Measurements from ENCODE around the gene P3R3URF. TPM values are rescaled to one million over a fixed set of nuclear protein-coding genes. Genes with fewer than 3 reads are reported as not detected.

P3R3URF gene
- total RNA-seq, 1 experiment from 2014 or later: not detected

DNA sequence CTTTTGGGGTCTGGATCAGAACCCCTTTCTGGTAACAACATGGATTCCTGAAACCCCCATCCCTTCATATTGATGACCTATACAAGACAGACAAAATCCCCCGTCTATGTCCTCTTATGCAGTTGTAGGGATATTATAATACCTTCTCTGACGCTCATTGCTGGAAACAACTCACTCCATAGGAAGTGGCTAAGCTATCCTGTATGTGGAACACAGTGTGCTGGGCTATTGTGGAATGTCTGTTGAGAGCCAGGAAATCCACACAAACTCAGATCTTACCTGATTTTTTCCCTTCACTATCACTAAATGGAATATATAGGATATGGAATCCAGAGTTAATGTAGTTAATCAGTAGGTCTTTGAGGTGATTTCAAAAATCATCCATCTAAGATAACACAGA, 26.2 kb downstream of the P3R3URF start:
- in situ Hi-C loops (cut with HindIII; ENCODE audit: low sequenced_read_pairs): no loop called here
- DNase-seq (ENCODE audit: low spot score): no peak

DNA sequence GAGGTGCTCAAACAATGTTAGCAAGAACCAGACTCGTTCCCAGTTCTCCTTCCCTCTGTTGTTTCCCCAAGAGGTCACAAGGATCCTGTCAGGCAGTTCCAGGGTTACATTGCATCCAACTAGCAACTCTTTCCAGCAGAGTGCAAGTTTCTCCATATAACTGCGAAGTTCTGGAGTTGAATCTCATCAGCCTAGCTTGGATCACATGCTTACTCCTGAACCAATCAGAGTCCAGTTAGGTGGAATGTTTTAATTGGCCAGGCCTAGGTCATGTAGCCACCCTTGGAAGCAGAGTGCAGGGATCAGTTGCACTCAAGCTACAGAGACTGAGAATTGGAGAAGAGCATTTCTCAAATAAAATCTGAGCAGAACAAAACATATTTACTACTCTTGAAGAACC, 28.0 kb downstream of the P3R3URF start:
- DNase-seq (ENCODE audit: low spot score): no peak
- in situ Hi-C loops (cut with HindIII; ENCODE audit: low sequenced_read_pairs): no loop called here

DNA sequence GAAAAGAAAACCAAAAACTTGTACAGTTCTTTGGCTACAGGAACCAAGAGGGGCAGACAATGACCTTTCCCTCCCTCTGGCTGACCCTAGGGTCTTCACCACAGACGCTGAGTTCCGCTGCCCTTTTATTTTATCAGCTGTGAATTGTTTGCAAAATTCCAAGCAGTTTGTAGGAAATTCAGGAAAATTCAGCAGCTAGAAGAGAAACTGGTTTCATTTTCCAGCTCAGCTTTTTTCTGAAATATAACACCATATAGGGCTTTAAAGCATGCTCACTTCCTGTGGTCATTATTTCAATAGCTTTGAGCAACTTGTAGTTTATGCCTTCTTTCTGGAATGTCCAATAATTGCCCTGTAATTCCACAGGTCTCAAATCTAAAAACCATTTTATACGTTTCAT, 38.4 kb downstream of the P3R3URF start:
- DNase-seq (ENCODE audit: low spot score): no peak
- in situ Hi-C loops (cut with HindIII; ENCODE audit: low sequenced_read_pairs): no loop called here

DNA sequence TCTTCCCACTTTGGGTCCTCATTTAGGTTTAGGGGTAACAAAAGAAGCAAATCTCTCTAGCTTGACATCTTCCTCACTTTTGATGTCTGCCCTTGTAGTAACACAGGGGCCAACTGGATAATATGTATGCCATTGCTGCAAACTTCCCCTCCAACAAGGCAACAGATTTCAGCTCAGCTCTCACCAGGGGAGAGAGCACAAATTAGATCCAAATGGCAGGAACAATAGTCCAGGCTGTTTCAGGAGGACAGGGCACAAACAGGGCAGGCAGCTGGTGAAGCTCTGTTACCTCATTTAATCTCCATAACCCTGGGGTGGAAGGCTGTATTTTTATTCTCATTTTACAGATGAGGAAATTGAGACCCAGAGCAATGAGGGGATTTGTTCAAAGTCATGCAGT, 39.6 kb downstream of the P3R3URF start:
- in situ Hi-C loops (cut with HindIII; ENCODE audit: low sequenced_read_pairs): no loop called here
- DNase-seq (ENCODE audit: low spot score): peak; percentile 96

DNA sequence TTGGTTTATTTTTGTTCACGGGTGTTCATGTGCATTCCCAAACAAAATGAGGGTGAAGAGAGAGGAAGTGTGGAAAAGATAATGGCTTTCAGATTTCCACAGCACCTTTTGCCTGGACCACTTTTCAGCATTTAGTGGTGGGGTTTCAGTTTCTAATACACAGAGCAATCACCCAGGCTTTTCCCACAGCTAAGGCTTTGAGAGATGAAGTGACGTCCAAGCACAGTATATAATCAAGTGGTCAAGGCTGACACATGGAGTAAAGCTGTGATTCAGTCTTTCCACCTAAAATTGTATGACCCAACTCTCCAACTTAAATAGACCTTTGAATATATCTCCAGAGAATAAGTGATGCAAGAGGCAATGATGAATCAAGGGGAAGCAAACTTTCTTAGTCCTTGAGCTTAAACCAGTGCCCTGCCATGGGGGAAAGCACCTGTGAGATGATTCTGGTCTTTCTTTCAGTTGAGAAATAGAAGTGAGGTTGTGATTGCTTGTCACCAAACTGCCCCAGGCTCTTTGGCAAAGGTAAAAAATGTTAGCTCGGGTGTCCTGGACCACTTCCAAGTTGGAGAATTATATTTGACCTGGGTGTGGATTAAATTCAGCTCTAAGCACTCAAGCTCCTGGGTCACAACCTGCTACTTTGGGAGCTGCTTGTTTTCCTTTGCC, 41.5 kb downstream of the P3R3URF start:
- in situ Hi-C loops (cut with HindIII; ENCODE audit: low sequenced_read_pairs): no loop called here

DNA sequence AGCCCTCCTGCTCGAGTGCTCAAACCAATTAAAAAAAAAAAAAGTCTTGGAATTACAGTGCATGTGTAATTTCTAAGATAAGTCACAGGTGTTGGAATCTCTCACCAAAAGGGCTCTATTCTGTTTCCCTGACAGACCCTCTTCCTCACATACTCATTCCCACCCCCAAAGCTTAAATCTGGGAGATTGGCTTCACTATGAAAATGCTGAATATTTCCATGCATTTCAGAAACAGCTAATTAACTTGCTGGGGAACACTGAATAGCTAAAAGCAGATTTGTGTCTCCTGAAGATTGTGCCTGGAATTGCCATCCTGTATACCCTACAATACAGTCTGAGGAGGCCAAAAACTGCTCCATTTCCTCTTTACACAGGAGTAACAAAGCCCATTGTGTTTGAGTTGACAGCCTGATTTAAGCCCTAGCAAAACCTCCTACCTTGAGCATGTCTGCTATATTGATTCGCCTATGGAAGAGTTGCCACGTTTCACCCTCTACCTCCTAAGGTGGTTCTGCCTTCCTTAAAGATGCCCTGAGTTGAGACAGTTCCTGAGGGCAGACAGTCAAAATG, 42.4 kb downstream of the P3R3URF start:
- in situ Hi-C loops (cut with HindIII; ENCODE audit: low sequenced_read_pairs): no loop called here

More for the DNA sequence above, 41.5 kb downstream of the P3R3URF start:
- DNase-seq (ENCODE audit: low spot score): peak; percentile 89

DNA sequence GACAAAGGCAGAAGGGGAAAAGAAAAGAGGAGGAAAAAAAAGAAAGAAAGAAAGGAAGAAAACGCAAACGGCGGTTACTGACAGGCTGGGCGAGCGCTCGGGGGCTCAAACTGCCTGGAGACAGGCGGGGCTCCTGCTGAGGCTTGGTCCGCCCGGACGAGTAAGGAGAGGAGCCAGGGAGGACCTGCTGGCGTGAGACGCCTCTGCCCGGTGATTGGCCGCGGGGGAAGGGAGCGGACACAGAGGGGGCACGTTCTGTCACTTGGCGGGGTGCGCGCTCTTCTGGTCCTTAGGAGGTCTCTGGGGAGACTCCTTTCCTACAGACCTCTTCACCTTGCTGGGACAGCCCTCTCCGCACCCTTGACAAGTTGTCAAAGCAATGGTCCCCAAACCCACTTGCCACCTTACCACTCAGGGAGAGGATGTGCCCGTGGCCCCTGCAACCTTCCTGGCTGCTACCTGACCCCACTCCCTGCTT, 43.1 kb downstream of the P3R3URF start:
- no peak for DNase-seq (ENCODE audit: low spot score)
- in situ Hi-C loops (cut with HindIII; ENCODE audit: low sequenced_read_pairs): no loop called here

More for the DNA sequence above, 42.4 kb downstream of the P3R3URF start:
- DNase-seq (ENCODE audit: low spot score): no peak

DNA sequence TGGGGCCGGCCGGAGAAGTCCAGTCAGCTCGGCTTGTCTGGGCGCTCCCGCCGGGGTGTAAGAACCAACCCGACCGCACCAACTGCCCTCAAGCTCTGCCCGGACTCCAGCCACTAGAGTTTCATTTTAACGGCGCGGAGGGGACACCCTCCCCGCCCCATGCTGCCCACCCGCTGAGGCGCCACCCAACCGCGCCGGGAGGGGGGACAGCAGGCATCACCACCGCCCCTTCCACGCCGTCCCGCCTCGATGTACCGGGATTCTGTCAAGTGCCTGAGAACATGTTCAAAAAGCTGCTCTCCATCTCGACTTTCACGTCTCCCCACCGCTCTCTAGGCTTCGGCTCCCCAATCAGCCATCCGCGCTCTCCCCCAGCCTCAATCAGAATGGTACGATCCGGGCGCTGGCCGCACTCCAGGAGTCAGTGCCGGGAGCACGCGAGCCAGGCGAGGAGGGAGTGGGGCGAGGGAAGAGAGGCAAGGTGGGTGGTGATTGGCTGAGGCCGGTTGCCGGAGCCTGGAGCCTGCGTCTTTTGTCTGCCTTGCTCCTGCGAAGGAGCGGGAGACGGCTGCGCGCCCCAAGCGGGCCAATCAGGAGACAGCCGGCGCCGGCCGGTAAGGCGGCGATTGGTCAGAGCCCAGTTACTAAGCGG, 43.6 kb downstream of the P3R3URF start, which contains the start of gene PIK3R3:
Gene PIK3R3, minus strand, starts transcription at position 101 of the 652 bp plus-strand sequence. CDS start 677 bp downstream, outside the sequence.
- peak; percentile 99 for DNase-seq (ENCODE audit: low spot score)
- in situ Hi-C loops (cut with HindIII; ENCODE audit: low sequenced_read_pairs): no loop called here

DNA sequence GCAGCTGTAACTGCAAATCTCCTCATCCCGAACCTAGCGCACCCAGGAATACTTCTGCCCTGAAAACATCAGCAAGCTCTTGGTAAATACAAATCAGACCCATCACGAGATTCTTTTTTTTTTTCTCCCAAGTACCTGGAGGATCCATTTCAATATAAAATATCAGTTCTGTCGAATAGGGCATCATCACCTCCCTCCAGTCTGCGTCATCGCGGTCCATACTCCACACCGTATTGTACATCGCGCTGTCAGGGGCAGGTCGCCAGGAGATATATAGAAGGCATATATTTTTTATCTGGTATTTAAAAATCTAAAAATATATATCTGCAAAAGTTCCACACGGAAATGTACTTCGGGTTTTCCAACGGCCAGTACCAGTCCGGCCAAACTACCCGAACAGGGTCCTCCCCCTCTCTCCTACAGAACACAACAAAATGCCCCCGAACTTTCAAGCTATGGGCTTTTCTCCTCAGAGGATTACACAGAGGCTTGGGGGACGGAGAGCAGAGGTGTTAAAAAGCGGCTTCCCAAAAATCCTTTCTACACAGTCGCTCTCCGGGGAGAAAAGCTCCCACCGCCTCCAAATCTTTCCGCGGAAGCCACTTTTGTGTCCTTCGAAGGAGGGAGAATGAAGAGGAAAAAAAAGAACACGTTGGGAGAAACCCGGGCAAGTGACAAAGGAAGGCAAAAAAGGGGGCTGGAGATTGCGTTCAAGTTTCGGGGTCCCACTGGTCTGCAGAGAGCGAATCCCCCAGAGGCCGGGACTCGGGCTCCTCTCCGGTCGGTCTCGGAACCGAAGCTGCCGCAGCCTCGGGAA, 44.4 kb downstream of the P3R3URF start:
- in situ Hi-C loops (cut with HindIII; ENCODE audit: low sequenced_read_pairs): no loop called here
- peak; percentile 53 for DNase-seq (ENCODE audit: low spot score)

DNA sequence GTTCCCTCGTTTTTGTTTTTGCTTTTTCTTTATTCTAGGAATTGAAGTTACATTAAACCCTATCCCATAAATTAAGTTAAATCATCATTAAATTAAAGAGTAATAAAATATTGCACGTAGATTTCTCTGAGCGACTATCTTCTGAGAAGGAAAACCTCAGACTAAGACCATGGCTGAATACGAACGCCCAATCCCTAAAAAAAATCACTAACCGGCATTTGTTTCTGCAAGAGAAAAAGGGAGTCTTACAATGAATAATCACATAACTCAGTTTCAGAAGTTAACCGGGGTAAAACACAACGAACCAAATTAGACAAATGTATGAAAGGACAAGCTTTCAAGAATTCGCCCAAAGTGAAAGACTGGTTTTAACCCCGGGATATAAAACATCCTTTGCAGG, 45.2 kb downstream of the P3R3URF start:
- DNase-seq (ENCODE audit: low spot score): peak; percentile 66
- in situ Hi-C loops (cut with HindIII; ENCODE audit: low sequenced_read_pairs): no loop called here

DNA sequence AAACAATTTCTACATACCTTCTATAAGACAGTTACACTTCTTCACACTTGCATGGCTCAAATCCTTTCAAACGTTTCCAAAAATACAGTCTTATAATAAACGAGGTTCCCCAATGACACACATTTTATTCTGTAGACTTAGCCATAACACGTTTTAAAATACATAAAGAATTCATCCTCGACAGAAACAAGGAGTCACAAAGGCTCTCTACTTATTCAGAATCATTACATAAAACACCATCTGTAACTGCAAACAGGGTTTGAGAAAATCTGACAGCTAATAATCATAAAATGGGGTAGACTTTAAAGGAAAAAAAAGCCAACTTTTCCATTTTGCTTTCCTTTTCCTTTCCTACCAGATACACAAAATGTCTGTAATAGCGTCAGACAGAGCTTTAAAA, 45.7 kb downstream of the P3R3URF start:
- no peak for DNase-seq (ENCODE audit: low spot score)

DNA sequence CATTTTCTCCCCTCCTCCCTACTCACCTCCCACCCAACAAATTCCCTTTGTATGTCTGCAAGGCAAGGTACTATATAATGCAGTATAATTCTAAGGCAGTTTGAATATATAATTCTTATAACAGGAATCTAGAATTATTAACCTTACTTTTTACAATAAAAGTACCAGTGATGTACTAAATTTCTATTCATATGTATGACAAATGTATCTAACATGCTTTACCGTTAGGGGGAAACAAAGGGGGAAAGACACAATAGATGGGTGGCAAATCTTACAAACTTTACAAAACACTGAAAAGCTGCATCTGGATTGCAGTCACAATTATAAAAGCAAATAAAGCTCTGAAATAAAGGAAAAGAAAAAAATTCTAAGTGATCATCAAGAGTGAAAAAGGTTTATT, 46.2 kb downstream of the P3R3URF start:
- in situ Hi-C loops (cut with HindIII; ENCODE audit: low sequenced_read_pairs): no loop called here
- DNase-seq (ENCODE audit: low spot score): no peak

More for the DNA sequence above, 45.7 kb downstream of the P3R3URF start:
- in situ Hi-C loops (cut with HindIII; ENCODE audit: low sequenced_read_pairs): no loop called here

DNA sequence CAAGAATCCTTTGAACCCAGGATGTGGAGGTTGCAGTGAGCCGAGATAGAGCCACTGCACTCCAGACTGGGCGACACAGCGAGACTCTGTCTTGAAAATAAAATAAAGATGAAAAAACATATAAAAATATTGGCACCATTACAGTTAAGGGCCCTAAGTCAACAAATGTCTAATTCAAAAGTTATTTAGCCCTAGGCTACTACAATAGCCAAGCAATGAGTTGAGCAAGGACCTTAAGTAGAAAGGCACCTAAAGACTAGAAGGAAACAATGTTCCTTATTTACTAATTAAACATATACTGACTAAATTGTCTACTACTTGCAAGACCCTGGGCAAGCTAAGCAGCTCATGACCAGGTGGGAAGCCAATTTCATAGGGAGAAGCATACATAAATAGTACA, 47.9 kb downstream of the P3R3URF start:
- DNase-seq (ENCODE audit: low spot score): no peak
- in situ Hi-C loops (cut with HindIII; ENCODE audit: low sequenced_read_pairs): no loop called here

Other genes starting within 250 kb of the P3R3URF start
- 14.3 and 15.8 TPM in 2 replicates for gene PIK3R3, start 43.9 kb downstream of the P3R3URF start, total RNA-seq (2014; rRNA removed; shearing (Covaris generic))
- gene TSPAN1, start 1.4 kb downstream of the P3R3URF start, total RNA-seq (2014; rRNA removed; shearing (Covaris generic)): 5.9 TPM in 1 of 2 replicates, not detected in the other
- 78.6 and 118 TPM in 2 replicates for gene POMGNT1, start 21.9 kb upstream of the P3R3URF start, total RNA-seq (2014; rRNA removed; shearing (Covaris generic))
- 6.0 and 7.8 TPM in 2 replicates for gene LURAP1, start 26.8 kb upstream of the P3R3URF start, total RNA-seq (2014; rRNA removed; shearing (Covaris generic))
- 16.8 and 20.6 TPM in 2 replicates for gene RAD54L, start 71.3 kb upstream of the P3R3URF start, total RNA-seq (2014; rRNA removed; shearing (Covaris generic))
- gene LRRC41, start 127.1 kb upstream of the P3R3URF start, total RNA-seq (2014; rRNA removed; shearing (Covaris generic)): 99.1 and 119 TPM in 2 replicates
- gene UQCRH, start 127.2 kb upstream of the P3R3URF start, total RNA-seq (2014; rRNA removed; shearing (Covaris generic)): 782 and 965 TPM in 2 replicates
- 14.6 and 20.9 TPM in 2 replicates for gene NSUN4, start 164.3 kb upstream of the P3R3URF start, total RNA-seq (2014; rRNA removed; shearing (Covaris generic))
- gene FAAH, start 217.8 kb upstream of the P3R3URF start, total RNA-seq (2014; rRNA removed; shearing (Covaris generic)): 0.43 TPM in 1 of 2 replicates, not detected in the other

Measured in G401 (cell line).